ENCODE measurements around the gene TTC39B. TPM values are rescaled to one million over a fixed set of nuclear protein-coding genes. Genes with fewer than 3 reads are reported as not detected.
"Not testable (repeated sequence)": the region's sequence is repeated elsewhere in the genome, so short reads cannot be mapped to it uniquely, and the experiment has no call there.

TTC39B gene
- total and polyA plus RNA-seq, 3 experiments from 2014 or later, result 6.9 to 12.1 (median 11.3) TPM

- ChIA-PET POLR2A (no interaction called here), CTCF (no interaction called here)
- H3K27me3 ChIP-seq (ENCODE audit: insufficient read depth, low read length, poor library complexity, severe bottlenecking), result no peaks in the 10 kb centered on the region
- H3K4me3 ChIP-seq (ENCODE audit: low read length), result no peak overlapping the region
- Mint-ChIP-seq H3K4me1 (peaks cover 28 to 51% (median 29%) of the 10 kb centered on the region in 3 donors), H3K4me3 (peak overlapping the region in 1 of 7 donors; percentile 19), H3K9me3 (peaks cover 27 to 42% (median 40%) of the 10 kb centered on the region in 5 donors), H3K27ac (peak overlapping the region in 1 of 8 donors; percentile 24), H3K27me3 (peaks cover 0 to 1% of the 10 kb centered on the region in 2 donors), H3K36me3 (peaks cover 22 to 64% (median 50%) of the 10 kb centered on the region in 3 donors)
- no peak for DNase-seq
- H3K27ac ChIP-seq (ENCODE audit: low read depth, low read length), result no peak overlapping the region
- H3K4me1 ChIP-seq (ENCODE audit: insufficient read depth, low read length), result peaks cover 1% of the 10 kb centered on the region
- H3K9me3 ChIP-seq (ENCODE audit: low read length), result peaks cover 7% of the 10 kb centered on the region
- no peaks in the 10 kb centered on the region for H3K36me3 ChIP-seq (ENCODE audit: insufficient read depth, low read length)
Observed at GRCh38 chr9:15235658-15236057, 71.4 kb downstream of the TTC39B start.

GRCh38 chr9:15233941-15234490 lies 73.0 kb downstream of the TTC39B start:
- CTCF ChIA-PET; H3K27me3 Mint-ChIP-seq; H3K36me3 ChIP-seq (ENCODE audit: insufficient read depth, low read length); H3K4me3 ChIP-seq (ENCODE audit: low read length); DNase-seq; H3K27ac ChIP-seq (ENCODE audit: low read depth, low read length); H3K4me1 ChIP-seq (ENCODE audit: insufficient read depth, low read length); H3K4me3 Mint-ChIP-seq; H3K27ac Mint-ChIP-seq; H3K9me3 ChIP-seq (ENCODE audit: low read length); H3K27me3 ChIP-seq (ENCODE audit: insufficient read depth, low read length, poor library complexity, severe bottlenecking); POLR2A ChIA-PET: not testable (repeated sequence)
- Mint-ChIP-seq H3K4me1 (peaks cover 37 to 56% (median 41%) of the 10 kb centered on the region in 3 donors), H3K9me3 (peaks cover 27 to 39% (median 38%) of the 10 kb centered on the region in 5 donors), H3K36me3 (peaks cover 19 to 47% (median 36%) of the 10 kb centered on the region in 3 donors)

- CTCF ChIA-PET, result interaction anchor here (1.2 to 1.5 kb wide), 3 partner anchors 14 to 78 kb away, joined by 3 to 6 read pairs (median 4); no protein-coding TSS in a partner anchor
- H3K4me3 ChIP-seq (ENCODE audit: low read length); POLR2A ChIA-PET; DNase-seq; H3K4me1 ChIP-seq (ENCODE audit: insufficient read depth, low read length); H3K27me3 Mint-ChIP-seq; H3K4me3 Mint-ChIP-seq; H3K36me3 ChIP-seq (ENCODE audit: insufficient read depth, low read length); H3K9me3 ChIP-seq (ENCODE audit: low read length); H3K27me3 ChIP-seq (ENCODE audit: insufficient read depth, low read length, poor library complexity, severe bottlenecking); H3K27ac ChIP-seq (ENCODE audit: low read depth, low read length): not testable (repeated sequence)
- H3K9me3 Mint-ChIP-seq, result peaks cover 18 to 27% (median 25%) of the 10 kb centered on the region in 5 donors
- peak overlapping the region in 1 of 8 donors; percentile 50 for H3K27ac Mint-ChIP-seq
- H3K36me3 Mint-ChIP-seq, result peaks cover 12 to 35% (median 25%) of the 10 kb centered on the region in 3 donors
- peaks cover 39 to 56% (median 45%) of the 10 kb centered on the region in 3 donors for H3K4me1 Mint-ChIP-seq
Observed at GRCh38 chr9:15232706-15233280, 74.2 kb downstream of the TTC39B start.

GRCh38 chr9:15231788-15232635 lies 75.0 kb downstream of the TTC39B start:
- H3K27me3 ChIP-seq (ENCODE audit: insufficient read depth, low read length, poor library complexity, severe bottlenecking), result no peaks in the 10 kb centered on the region
- H3K4me3 ChIP-seq (ENCODE audit: low read length), result no peak overlapping the region
- no peak overlapping the region for H3K27ac ChIP-seq (ENCODE audit: low read depth, low read length)
- H3K27ac Mint-ChIP-seq, result no peak overlapping the region
- H3K36me3 ChIP-seq (ENCODE audit: insufficient read depth, low read length), result no peaks in the 10 kb centered on the region
- H3K4me1 ChIP-seq (ENCODE audit: insufficient read depth, low read length), result no peaks in the 10 kb centered on the region
- H3K4me1 Mint-ChIP-seq, result peaks cover 34 to 48% (median 45%) of the 10 kb centered on the region in 3 donors
- peak overlapping the region in 1 of 7 donors; percentile 2 for H3K4me3 Mint-ChIP-seq
- ChIA-PET POLR2A (no interaction called here), CTCF (interaction anchor here (1.1 to 1.5 kb wide), 4 partner anchors 12 to 79 kb away, joined by 3 to 6 read pairs (median 4); no protein-coding TSS in a partner anchor)
- H3K9me3 ChIP-seq (ENCODE audit: low read length), result no peaks in the 10 kb centered on the region
- H3K36me3 Mint-ChIP-seq, result peaks cover 5 to 27% (median 20%) of the 10 kb centered on the region in 3 donors
- no peaks in the 10 kb centered on the region for H3K27me3 Mint-ChIP-seq
- DNase-seq, result no peak
- peaks cover 14 to 19% (median 18%) of the 10 kb centered on the region in 5 donors for H3K9me3 Mint-ChIP-seq

GRCh38 chr9:15229409-15229808 lies 77.6 kb downstream of the TTC39B start:
- DNase-seq, result no peak
- Histone ChIP-seq H3K27ac (ENCODE audit: low read depth, low read length) (no peak overlapping the region), H3K4me1 (ENCODE audit: insufficient read depth, low read length) (no peaks in the 10 kb centered on the region), H3K36me3 (ENCODE audit: insufficient read depth, low read length) (no peaks in the 10 kb centered on the region), H3K4me3 (ENCODE audit: low read length) (no peak overlapping the region), H3K27me3 (ENCODE audit: insufficient read depth, low read length, poor library complexity, severe bottlenecking) (no peaks in the 10 kb centered on the region), H3K9me3 (ENCODE audit: low read length) (no peaks in the 10 kb centered on the region)
- peak overlapping the region in 2 of 8 donors; percentile 17 to 52 for H3K27ac Mint-ChIP-seq
- H3K4me3 Mint-ChIP-seq, result peak overlapping the region in 1 of 7 donors; percentile 10
- peaks cover 8 to 23% (median 10%) of the 10 kb centered on the region in 3 donors for H3K36me3 Mint-ChIP-seq
- H3K27me3 Mint-ChIP-seq, result no peaks in the 10 kb centered on the region
- ChIA-PET POLR2A (no interaction called here), CTCF (no interaction called here)
- peaks cover 28 to 44% (median 38%) of the 10 kb centered on the region in 3 donors for H3K4me1 Mint-ChIP-seq
- no peaks in the 10 kb centered on the region for H3K9me3 Mint-ChIP-seq

- H3K27ac Mint-ChIP-seq, result peak overlapping the region in 1 of 8 donors; percentile 11
- DNase-seq, result no peak
- POLR2A ChIA-PET, result no interaction called here
- H3K4me1 ChIP-seq (ENCODE audit: insufficient read depth, low read length), result no peaks in the 10 kb centered on the region
- no peak overlapping the region for H3K4me3 Mint-ChIP-seq
- H3K4me3 ChIP-seq (ENCODE audit: low read length), result no peak overlapping the region
- peaks cover 4 to 37% (median 17%) of the 10 kb centered on the region in 3 donors for H3K36me3 Mint-ChIP-seq
- no peaks in the 10 kb centered on the region for H3K27me3 ChIP-seq (ENCODE audit: insufficient read depth, low read length, poor library complexity, severe bottlenecking)
- H3K9me3 Mint-ChIP-seq, result no peaks in the 10 kb centered on the region
- peaks cover 35 to 53% (median 51%) of the 10 kb centered on the region in 3 donors for H3K4me1 Mint-ChIP-seq
- H3K27ac ChIP-seq (ENCODE audit: low read depth, low read length), result no peak overlapping the region
- H3K9me3 ChIP-seq (ENCODE audit: low read length), result no peaks in the 10 kb centered on the region
- no peaks in the 10 kb centered on the region for H3K27me3 Mint-ChIP-seq
- peaks cover 8% of the 10 kb centered on the region for H3K36me3 ChIP-seq (ENCODE audit: insufficient read depth, low read length)
- CTCF ChIA-PET, result no interaction called here
Observed at GRCh38 chr9:15227491-15227890, 79.5 kb downstream of the TTC39B start.

- H3K4me3 ChIP-seq (ENCODE audit: low read length), result no peak overlapping the region
- CTCF ChIA-PET, result interaction anchor here (1.3 kb wide), 1 partner anchor 15 kb away, joined by 3 read pairs; no protein-coding TSS in a partner anchor
- H3K4me1 ChIP-seq (ENCODE audit: insufficient read depth, low read length), result no peaks in the 10 kb centered on the region
- no peak for DNase-seq
- no peaks in the 10 kb centered on the region for H3K9me3 ChIP-seq (ENCODE audit: low read length)
- H3K36me3 Mint-ChIP-seq, result peaks cover 0 to 47% (median 21%) of the 10 kb centered on the region in 3 donors
- POLR2A ChIA-PET, result no interaction called here
- no peaks in the 10 kb centered on the region for H3K27me3 ChIP-seq (ENCODE audit: insufficient read depth, low read length, poor library complexity, severe bottlenecking)
- no peak overlapping the region for H3K4me3 Mint-ChIP-seq
- H3K27ac ChIP-seq (ENCODE audit: low read depth, low read length), result no peak overlapping the region
- no peaks in the 10 kb centered on the region for H3K27me3 Mint-ChIP-seq
- no peaks in the 10 kb centered on the region for H3K9me3 Mint-ChIP-seq
- peaks cover 13% of the 10 kb centered on the region for H3K36me3 ChIP-seq (ENCODE audit: insufficient read depth, low read length)
- H3K27ac Mint-ChIP-seq, result peak overlapping the region in 1 of 8 donors; percentile 26
- peaks cover 40 to 61% (median 48%) of the 10 kb centered on the region in 3 donors for H3K4me1 Mint-ChIP-seq
Observed at GRCh38 chr9:15225564-15226126, 81.4 kb downstream of the TTC39B start.

All from CD8-positive, alpha-beta memory T cell (primary cell).